Type B pancreatic cell (in vitro differentiated cells): ENCODE results near the gene GATD1. TPM values are rescaled to one million over a fixed set of nuclear protein-coding genes. Genes with fewer than 3 reads are reported as not detected.

Source experiments
- DNase-seq: peaks from one replicate; pipeline ENCODE4 v3.0.0; 2021; ENCODE audit warnings: mixed read lengths; ENCODE audit not compliant: unreplicated experiment; ENCODE audit errors: extremely low spot score
- H3K27ac Mint-ChIP-seq: 2 replicates; pipeline ENCODE4 v1.8.0; 2021; ENCODE audit warnings: mild to moderate bottlenecking, mixed read lengths
- H3K27me3 Mint-ChIP-seq: 2 replicates; pipeline ENCODE4 v1.8.0; 2021; ENCODE audit warnings: mixed read lengths
- H3K36me3 Mint-ChIP-seq: 2 replicates; pipeline ENCODE4 v1.8.0; 2021; ENCODE audit warnings: mixed read lengths
- H3K4me1 Mint-ChIP-seq: one replicate; pipeline ENCODE4 v1.8.0; 2021; ENCODE audit warnings: mixed read lengths; ENCODE audit not compliant: unreplicated experiment
- H3K4me3 Mint-ChIP-seq: 2 replicates; pipeline ENCODE4 v1.8.0; 2021; ENCODE audit warnings: mild to moderate bottlenecking, mixed read lengths
- H3K9me3 Mint-ChIP-seq: 2 replicates; pipeline ENCODE4 v1.8.0; 2021; ENCODE audit warnings: mixed read lengths
- total RNA-seq: library from RNA; stranded (reverse); gene quantifications from 2 replicates; pipeline ENCODE4 v1.2.1, GENCODE V29; 2021; ENCODE audit warnings: low replicate concordance
- TF ChIP-seq, protein P1 (sequence below): fragments of 200-600 bp; sonication (generic); conservative IDR thresholded peaks from 2 replicates; pipeline ENCODE4 v1.5.0; 2021; ENCODE audit warnings: antibody characterized with exemption, mild to moderate bottlenecking

Gene GATD1
- total RNA-seq, 1 donor from 2014 or later = 80.1 TPM

GRCh38 chr11:722346-722811, 54.9 kb downstream of the GATD1 start:
- no peaks in the 10 kb centered on the region for H3K9me3 Mint-ChIP-seq
- no peak for DNase-seq
- TF ChIP-seq, protein P1, sequence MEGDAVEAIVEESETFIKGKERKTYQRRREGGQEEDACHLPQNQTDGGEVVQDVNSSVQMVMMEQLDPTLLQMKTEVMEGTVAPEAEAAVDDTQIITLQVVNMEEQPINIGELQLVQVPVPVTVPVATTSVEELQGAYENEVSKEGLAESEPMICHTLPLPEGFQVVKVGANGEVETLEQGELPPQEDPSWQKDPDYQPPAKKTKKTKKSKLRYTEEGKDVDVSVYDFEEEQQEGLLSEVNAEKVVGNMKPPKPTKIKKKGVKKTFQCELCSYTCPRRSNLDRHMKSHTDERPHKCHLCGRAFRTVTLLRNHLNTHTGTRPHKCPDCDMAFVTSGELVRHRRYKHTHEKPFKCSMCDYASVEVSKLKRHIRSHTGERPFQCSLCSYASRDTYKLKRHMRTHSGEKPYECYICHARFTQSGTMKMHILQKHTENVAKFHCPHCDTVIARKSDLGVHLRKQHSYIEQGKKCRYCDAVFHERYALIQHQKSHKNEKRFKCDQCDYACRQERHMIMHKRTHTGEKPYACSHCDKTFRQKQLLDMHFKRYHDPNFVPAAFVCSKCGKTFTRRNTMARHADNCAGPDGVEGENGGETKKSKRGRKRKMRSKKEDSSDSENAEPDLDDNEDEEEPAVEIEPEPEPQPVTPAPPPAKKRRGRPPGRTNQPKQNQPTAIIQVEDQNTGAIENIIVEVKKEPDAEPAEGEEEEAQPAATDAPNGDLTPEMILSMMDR = no peak
- H3K27ac Mint-ChIP-seq = no peak overlapping the region
- no peaks in the 10 kb centered on the region for H3K36me3 Mint-ChIP-seq
- H3K27me3 Mint-ChIP-seq = peaks cover 32% of the 10 kb centered on the region
- no peak overlapping the region for H3K4me3 Mint-ChIP-seq
- peaks cover 9% of the 10 kb centered on the region for H3K4me1 Mint-ChIP-seq

GRCh38 chr11:721741-722345, 55.4 kb downstream of the GATD1 start:
- Mint-ChIP-seq H3K27ac (no peak overlapping the region), H3K4me1 (peaks cover 9% of the 10 kb centered on the region), H3K36me3 (no peaks in the 10 kb centered on the region), H3K9me3 (no peaks in the 10 kb centered on the region), H3K4me3 (no peak overlapping the region), H3K27me3 (peaks cover 32% of the 10 kb centered on the region)
- TF ChIP-seq, protein P1 = no peak
- DNase-seq = peak; percentile 70

- Mint-ChIP-seq H3K4me3 (no peak overlapping the region), H3K4me1 (peaks cover 9% of the 10 kb centered on the region), H3K27ac (no peak overlapping the region), H3K36me3 (peaks cover 4% of the 10 kb centered on the region), H3K9me3 (no peaks in the 10 kb centered on the region), H3K27me3 (peaks cover 30% of the 10 kb centered on the region)
- TF ChIP-seq, protein P1 = no peak
- no peak for DNase-seq
Observed at GRCh38 chr11:721247-721740, 56.0 kb downstream of the GATD1 start.

DNA sequence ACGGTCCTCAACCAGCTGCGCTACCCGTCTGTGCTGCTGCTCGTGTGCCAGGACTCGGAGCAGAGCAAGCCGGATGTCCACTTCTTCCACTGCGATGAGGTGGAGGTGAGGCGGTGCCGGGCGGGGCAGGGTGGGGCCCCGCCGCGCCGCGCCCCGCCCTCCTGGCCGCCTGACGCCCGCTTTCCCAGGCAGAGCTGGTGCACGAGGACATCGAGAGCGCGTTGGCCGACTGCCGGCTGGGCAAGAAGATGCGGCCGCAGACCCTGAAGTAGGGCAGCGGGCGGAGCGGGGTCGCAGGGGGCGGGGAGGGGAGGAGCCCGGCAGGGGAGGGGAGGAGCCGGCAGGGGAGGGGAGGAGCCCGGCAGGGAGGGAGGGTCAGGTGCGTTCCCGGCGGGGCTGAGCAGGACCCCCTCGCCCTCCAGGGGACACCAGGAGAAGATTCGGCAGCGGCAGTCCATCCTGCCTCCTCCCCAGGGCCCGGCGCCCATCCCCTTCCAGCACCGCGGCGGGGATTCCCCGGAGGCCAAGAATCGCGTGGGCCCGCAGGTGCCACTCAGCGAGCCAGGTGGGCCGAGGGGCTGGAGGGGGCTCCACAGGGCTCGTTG, 56.5 kb downstream of the GATD1 start:
- no peaks in the 10 kb centered on the region for H3K9me3 Mint-ChIP-seq
- peaks cover 9% of the 10 kb centered on the region for H3K4me1 Mint-ChIP-seq
- H3K4me3 Mint-ChIP-seq = no peak overlapping the region
- H3K27ac Mint-ChIP-seq = no peak overlapping the region
- peaks cover 5% of the 10 kb centered on the region for H3K36me3 Mint-ChIP-seq
- DNase-seq = peak; percentile 72
- TF ChIP-seq, protein P1 = no peak
- peaks cover 30% of the 10 kb centered on the region for H3K27me3 Mint-ChIP-seq

GRCh38 chr11:720017-720641, 57.2 kb downstream of the GATD1 start:
- no peaks in the 10 kb centered on the region for H3K9me3 Mint-ChIP-seq
- no peak overlapping the region for H3K27ac Mint-ChIP-seq
- DNase-seq = no peak
- H3K36me3 Mint-ChIP-seq = peaks cover 8% of the 10 kb centered on the region
- peaks cover 12% of the 10 kb centered on the region for H3K4me1 Mint-ChIP-seq
- TF ChIP-seq, protein P1 = no peak
- no peak overlapping the region for H3K4me3 Mint-ChIP-seq
- H3K27me3 Mint-ChIP-seq = peaks cover 27% of the 10 kb centered on the region
